AG04450 (cell line): ENCODE measurements around the gene PILRA. TPM values are rescaled to one million over a fixed set of nuclear protein-coding genes. Genes with fewer than 3 reads are reported as not detected.
"Not testable (repeated sequence)": the region's sequence is repeated elsewhere in the genome, so short reads cannot be mapped to it uniquely, and the experiment has no call there.

Source experiments
- CTCF ChIA-PET: fragments of 300-600, 350-600 bp; formaldehyde crosslinking; extraction: SDS; loops from one replicate; lab custom pipeline; 2022; ENCODE audit warnings: antibody characterized with exemption, inconsistent platforms; lab: Charles Lee
- POLR2A ChIA-PET: fragments of 350-600 bp; formaldehyde crosslinking; extraction: SDS; loops from one replicate; lab custom pipeline; 2021; ENCODE audit warnings: antibody characterized with exemption, inconsistent platforms; lab: Yijun Ruan, JAX
- DNase-seq: peaks from one replicate; pipeline ENCODE4 v3.0.0-alpha.2; 2011; ENCODE audit warnings: low read depth, low spot score
- H3K27ac ChIP-seq: one replicate; pipeline ENCODE4 v1.5.1; 2012; ENCODE audit warnings: low read depth, low read length, control low read depth
- H3K27me3 ChIP-seq: one replicate; pipeline ENCODE4 v1.6.0; 2012; ENCODE audit warnings: low read length; ENCODE audit not compliant: control insufficient read depth, insufficient read depth
- H3K4me3 ChIP-seq: 2 replicates; pipeline ENCODE4 v1.5.1; 2011; ENCODE audit warnings: mild to moderate bottlenecking, low read depth, low read length, control low read depth
- H3K9me3 ChIP-seq: 2 replicates; pipeline ENCODE4 v1.5.1; 2012; ENCODE audit warnings: low read length; ENCODE audit not compliant: control insufficient read depth, insufficient read depth
- polyA plus RNA-seq: library from polyadenylated mRNA; depleted of rRNA; stranded (reverse); fragments of >200 nt; gene quantifications from 2 replicates; pipeline ENCODE4 v1.2.3, GENCODE V29; 2011
- TF ChIP-seq, protein P1 (sequence below): IDR thresholded peaks from 2 replicates; pipeline ENCODE4 v1.5.1; 2011; ENCODE audit warnings: low read depth, low read length, control low read depth, inconsistent platforms

Gene PILRA
- polyA plus RNA-seq, 1 experiment = 0.30 TPM

DNA sequence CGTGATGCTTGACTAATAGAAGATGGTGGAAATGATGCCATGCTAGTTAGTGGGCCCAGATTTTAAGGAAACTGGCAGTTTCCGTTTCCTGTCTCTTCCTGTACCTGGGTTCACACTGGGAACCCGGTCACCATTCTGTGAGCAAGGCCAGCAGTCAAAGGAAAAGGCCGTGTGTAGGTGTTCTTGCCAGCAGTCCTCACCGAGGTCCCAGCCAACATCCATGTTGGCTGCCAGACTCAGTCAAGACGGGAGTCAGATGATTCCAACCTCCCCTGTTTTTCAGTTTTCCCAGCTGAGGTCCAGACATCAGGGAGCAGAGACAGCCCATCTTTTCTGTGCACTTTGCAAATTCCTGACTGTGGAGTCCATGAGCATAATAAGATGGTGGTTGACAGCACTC lies 30.5 kb upstream of the PILRA start:
- Histone ChIP-seq H3K9me3 (no peaks in the 10 kb centered on the region), H3K4me3 (no peak overlapping the region), H3K27ac (no peak overlapping the region), H3K27me3 (no peaks in the 10 kb centered on the region)
- TF ChIP-seq, protein P1, sequence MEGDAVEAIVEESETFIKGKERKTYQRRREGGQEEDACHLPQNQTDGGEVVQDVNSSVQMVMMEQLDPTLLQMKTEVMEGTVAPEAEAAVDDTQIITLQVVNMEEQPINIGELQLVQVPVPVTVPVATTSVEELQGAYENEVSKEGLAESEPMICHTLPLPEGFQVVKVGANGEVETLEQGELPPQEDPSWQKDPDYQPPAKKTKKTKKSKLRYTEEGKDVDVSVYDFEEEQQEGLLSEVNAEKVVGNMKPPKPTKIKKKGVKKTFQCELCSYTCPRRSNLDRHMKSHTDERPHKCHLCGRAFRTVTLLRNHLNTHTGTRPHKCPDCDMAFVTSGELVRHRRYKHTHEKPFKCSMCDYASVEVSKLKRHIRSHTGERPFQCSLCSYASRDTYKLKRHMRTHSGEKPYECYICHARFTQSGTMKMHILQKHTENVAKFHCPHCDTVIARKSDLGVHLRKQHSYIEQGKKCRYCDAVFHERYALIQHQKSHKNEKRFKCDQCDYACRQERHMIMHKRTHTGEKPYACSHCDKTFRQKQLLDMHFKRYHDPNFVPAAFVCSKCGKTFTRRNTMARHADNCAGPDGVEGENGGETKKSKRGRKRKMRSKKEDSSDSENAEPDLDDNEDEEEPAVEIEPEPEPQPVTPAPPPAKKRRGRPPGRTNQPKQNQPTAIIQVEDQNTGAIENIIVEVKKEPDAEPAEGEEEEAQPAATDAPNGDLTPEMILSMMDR = no peak
- no peak for DNase-seq
- ChIA-PET CTCF (no interaction called here), POLR2A (no interaction called here)

DNA sequence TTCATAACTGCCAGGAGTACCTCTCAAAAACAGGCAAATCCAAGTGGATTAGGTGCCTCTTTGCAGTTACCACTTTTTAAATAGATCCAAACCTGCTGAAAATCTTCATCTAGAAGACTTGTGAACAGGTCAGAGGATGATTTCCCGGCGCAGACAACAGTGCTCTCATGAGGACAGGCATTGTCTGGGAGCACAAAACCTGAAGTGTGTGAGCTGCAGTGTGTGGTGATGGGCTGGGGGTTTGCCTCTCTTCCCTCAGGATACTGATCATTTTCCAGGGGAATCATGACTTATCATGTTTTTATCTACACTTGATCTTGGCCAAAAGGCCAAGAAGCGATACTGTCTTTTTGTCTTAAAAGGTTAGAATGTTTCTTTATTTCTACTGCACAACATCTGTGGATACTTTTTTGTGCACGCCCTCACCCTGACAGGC lies 29.1 kb upstream of the PILRA start:
- POLR2A ChIA-PET, DNase-seq, H3K27me3 ChIP-seq, H3K9me3 ChIP-seq, H3K27ac ChIP-seq, H3K4me3 ChIP-seq: not testable (repeated sequence)
- CTCF ChIA-PET = interaction anchor here (0.8 to 2.4 kb wide), 3 partner anchors 10 to 211 kb away, joined by 3 to 13 read pairs (median 5); no protein-coding TSS in a partner anchor

- TF ChIP-seq, protein P1 = peak; percentile 49; the same call in 1 of the 2 replicates
- CTCF ChIA-PET = interaction anchor here (0.8 to 2.4 kb wide), 5 partner anchors 10 to 212 kb away, joined by 3 to 13 read pairs (median 3); no protein-coding TSS in a partner anchor
- H3K4me3 ChIP-seq, H3K9me3 ChIP-seq, H3K27me3 ChIP-seq: not testable (repeated sequence)
- DNase-seq = peak; percentile 4
- H3K27ac ChIP-seq = peak overlapping the region; percentile 11
- POLR2A ChIA-PET = interaction anchor here (0.6 kb wide), 1 partner anchor 84 kb away, joined by 4 read pairs; the partner anchor contains the start of gene ZCWPW1
Measured at GRCh38 chr7:100344560-100345287, 28.6 kb upstream of the PILRA start.

GRCh38 chr7:100345288-100345672 lies 28.0 kb upstream of the PILRA start:
- not testable (repeated sequence) for H3K9me3 ChIP-seq, H3K4me3 ChIP-seq, H3K27me3 ChIP-seq, H3K27ac ChIP-seq, DNase-seq
- ChIA-PET CTCF (interaction anchor here (0.8 to 2.4 kb wide), 4 partner anchors 40 to 212 kb away, joined by 3 to 13 read pairs (median 4); no protein-coding TSS in a partner anchor), POLR2A (interaction anchor here (0.6 kb wide), 1 partner anchor 83 kb away, joined by 4 read pairs; the partner anchor contains the start of gene ZCWPW1)
- TF ChIP-seq, protein P1 = peak; percentile 34

DNA sequence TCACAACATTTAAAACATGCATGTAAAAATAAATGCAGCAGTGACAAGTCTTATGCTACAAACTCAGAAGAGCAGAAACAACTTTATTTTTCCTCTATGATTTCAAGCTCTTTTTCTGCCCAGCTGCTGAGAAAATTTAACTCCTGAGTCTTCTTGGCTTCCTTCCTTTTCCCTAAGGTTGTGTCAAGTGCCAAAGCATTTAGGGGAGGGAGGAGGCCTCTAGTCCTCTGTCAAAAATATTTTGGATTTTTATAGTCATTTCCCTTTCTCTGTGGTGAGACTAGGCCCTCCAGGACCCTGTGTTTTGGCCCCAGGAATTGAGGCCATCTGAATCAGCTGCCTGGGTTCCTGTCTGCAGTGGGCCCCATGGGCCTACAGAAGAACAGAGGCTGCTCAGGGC lies 26.4 kb upstream of the PILRA start:
- TF ChIP-seq, protein P1 = no peak
- ChIA-PET CTCF (interaction anchor here (0.9 to 2.2 kb wide), 5 partner anchors 92 to 216 kb away, joined by 3 to 11 read pairs (median 6); no protein-coding TSS in a partner anchor), POLR2A (no interaction called here)
- H3K9me3 ChIP-seq = no peaks in the 10 kb centered on the region
- no peak for DNase-seq
- no peak overlapping the region for H3K4me3 ChIP-seq
- no peaks in the 10 kb centered on the region for H3K27me3 ChIP-seq
- H3K27ac ChIP-seq = no peak overlapping the region
